Adipocyte (in vitro differentiated cells): ENCODE data around the gene AVEN.
"Not testable (repeated sequence)": the region's sequence is repeated elsewhere in the genome, so short reads cannot be mapped to it uniquely, and the experiment has no call there.

ENCODE experiments used
- DNase-seq: peaks from one replicate; pipeline ENCODE4 v3.0.0-alpha.2; 2015; ENCODE audit warnings: low read depth
- H3K27me3 ChIP-seq: replicated peaks from 2 replicates; pipeline ENCODE4 v1.7.0; 2013; ENCODE audit warnings: mild to moderate bottlenecking, low read length, moderate library complexity; ENCODE audit not compliant: control insufficient read depth, insufficient read depth
- H3K36me3 ChIP-seq: 2 replicates; pipeline ENCODE4 v1.7.0; 2013; ENCODE audit warnings: low read length, mild to moderate bottlenecking, moderate library complexity; ENCODE audit not compliant: control insufficient read depth, insufficient read depth, severe bottlenecking
- H3K4me1 ChIP-seq: 2 replicates; pipeline ENCODE4 v1.7.0; 2013; ENCODE audit warnings: mild to moderate bottlenecking, low read length, moderate library complexity; ENCODE audit not compliant: control insufficient read depth, insufficient read depth
- H3K4me3 ChIP-seq: 2 replicates; pipeline ENCODE4 v1.7.0; 2013; ENCODE audit warnings: mild to moderate bottlenecking, low read length, moderate library complexity
- H3K9ac ChIP-seq: 2 replicates; pipeline ENCODE4 v1.7.0; 2013; ENCODE audit warnings: mild to moderate bottlenecking, low read length, moderate library complexity
- H3K9me3 ChIP-seq: 2 replicates; pipeline ENCODE4 v1.7.0; 2013; ENCODE audit warnings: mild to moderate bottlenecking, low read length, moderate library complexity; ENCODE audit not compliant: control insufficient read depth

AVEN gene

DNA sequence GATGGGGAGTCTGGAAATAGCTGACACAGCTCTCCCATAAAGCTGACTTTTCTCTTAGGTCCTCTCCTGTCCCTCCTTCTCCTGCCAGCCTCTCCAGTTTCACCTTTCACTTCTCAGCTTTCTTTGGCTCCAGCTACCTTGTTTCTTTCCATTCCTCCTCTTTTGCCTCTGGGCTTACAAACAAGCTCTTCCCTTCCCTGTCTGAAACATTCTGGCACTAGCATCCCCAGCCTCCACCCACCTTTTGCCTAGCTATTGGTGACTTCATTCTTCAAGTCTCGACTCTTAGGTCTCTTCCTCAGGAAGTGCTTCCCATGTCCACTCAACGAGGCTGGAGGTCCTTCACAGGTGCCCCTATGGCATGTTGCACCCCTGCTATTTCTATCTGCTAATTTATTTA lies 20.5 kb upstream of the AVEN start:
- H3K4me3 ChIP-seq: no peak overlapping the region
- no peak overlapping the region for H3K9ac ChIP-seq

DNA sequence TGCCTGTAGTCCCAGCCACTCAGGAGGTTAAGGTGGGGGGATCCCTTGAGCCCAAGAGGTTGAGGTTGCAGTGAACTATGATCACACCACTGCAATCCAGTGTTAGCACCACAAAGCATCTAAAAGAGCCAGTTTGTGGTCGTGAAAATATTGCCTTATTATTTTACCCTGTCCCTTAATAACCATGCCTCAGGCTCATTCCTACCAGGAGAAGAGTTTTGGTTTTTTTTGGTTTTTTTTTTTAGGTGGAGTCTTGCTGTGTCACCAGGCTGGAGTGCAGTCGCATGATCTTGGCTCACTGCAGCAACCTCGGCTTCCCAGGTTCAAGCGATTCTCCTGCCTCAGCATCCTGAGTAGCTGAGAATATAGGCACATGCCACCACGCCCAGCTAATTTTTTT lies 17.9 kb upstream of the AVEN start:
- Histone ChIP-seq H3K27me3 (no peaks in the 10 kb centered on the region), H3K9ac (peak overlapping the region; percentile 83), H3K36me3 (no peaks in the 10 kb centered on the region), H3K4me1 (peaks cover 13% of the 10 kb centered on the region), H3K9me3 (no peaks in the 10 kb centered on the region), H3K4me3 (peak overlapping the region; percentile 36)
- DNase-seq: no peak

More for the DNA sequence above, 20.5 kb upstream of the AVEN start:
- no peak for DNase-seq
- no peaks in the 10 kb centered on the region for H3K9me3 ChIP-seq
- no peaks in the 10 kb centered on the region for H3K27me3 ChIP-seq
- H3K36me3 ChIP-seq: no peaks in the 10 kb centered on the region
- H3K4me1 ChIP-seq: peaks cover 13% of the 10 kb centered on the region

- Histone ChIP-seq H3K4me3 (peak overlapping the region; percentile 52), H3K9me3 (peaks cover 8% of the 10 kb centered on the region), H3K9ac (peak overlapping the region; percentile 83), H3K36me3 (no peaks in the 10 kb centered on the region), H3K4me1 (peaks cover 13% of the 10 kb centered on the region), H3K27me3 (no peaks in the 10 kb centered on the region)
- peak; percentile 80 for DNase-seq
Measured at GRCh38 chr15:34055868-34056595, 17.0 kb upstream of the AVEN start.

DNA sequence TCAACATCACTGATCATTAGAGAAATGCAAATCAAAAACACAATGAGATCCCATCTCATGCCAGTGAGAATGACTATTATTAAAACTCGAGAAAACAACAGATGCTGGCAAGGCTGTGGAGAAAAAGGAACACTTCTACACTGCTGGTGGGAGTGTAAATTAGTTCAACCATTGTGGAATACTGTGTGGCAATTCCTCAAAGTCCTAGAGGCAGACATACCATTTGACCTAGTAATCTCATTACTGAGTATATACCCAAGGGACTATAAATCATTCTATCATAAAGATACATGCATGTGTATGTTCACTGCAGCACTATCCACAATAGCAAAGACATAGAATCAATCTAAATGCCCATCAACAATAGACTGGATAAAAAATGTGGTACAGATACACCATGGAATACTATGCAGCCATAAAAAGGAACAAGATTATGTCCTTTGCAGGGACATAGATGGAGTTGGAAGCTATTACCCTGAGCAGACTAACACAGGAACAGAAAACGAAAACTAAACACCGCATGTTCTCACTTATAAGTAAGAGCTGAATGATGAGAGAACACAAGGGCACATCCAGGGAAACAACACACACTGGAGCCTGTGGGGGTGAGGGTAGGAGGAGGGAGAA lies 15.2 kb upstream of the AVEN start:
- H3K4me3 ChIP-seq: no peak overlapping the region
- no peak for DNase-seq
- peaks cover 18% of the 10 kb centered on the region for H3K9me3 ChIP-seq
- H3K36me3 ChIP-seq: no peaks in the 10 kb centered on the region
- H3K9ac ChIP-seq: no peak overlapping the region
- no peaks in the 10 kb centered on the region for H3K27me3 ChIP-seq
- peaks cover 16% of the 10 kb centered on the region for H3K4me1 ChIP-seq

DNA sequence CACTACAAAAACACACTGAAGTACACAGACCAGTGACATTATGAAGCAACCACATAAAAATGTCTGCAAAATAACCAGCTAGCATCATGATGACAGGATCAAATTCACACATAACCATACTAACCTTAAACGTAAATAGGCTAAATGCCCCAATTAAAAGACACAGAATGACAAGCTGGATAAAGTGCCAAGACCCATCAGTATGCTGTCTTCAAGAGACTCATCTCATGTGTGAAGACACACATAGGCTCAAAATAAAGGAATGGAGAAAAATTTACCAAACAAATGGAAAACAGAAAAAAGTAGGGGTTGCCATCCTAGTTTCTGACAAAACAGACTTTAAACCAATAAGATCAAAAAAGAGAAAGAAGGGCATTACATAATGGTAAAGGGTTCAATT lies 11.4 kb upstream of the AVEN start:
- not testable (repeated sequence) for H3K4me3 ChIP-seq, H3K27me3 ChIP-seq, H3K36me3 ChIP-seq, DNase-seq, H3K9ac ChIP-seq
- peaks cover 17% of the 10 kb centered on the region for H3K4me1 ChIP-seq
- peaks cover 18% of the 10 kb centered on the region for H3K9me3 ChIP-seq

DNA sequence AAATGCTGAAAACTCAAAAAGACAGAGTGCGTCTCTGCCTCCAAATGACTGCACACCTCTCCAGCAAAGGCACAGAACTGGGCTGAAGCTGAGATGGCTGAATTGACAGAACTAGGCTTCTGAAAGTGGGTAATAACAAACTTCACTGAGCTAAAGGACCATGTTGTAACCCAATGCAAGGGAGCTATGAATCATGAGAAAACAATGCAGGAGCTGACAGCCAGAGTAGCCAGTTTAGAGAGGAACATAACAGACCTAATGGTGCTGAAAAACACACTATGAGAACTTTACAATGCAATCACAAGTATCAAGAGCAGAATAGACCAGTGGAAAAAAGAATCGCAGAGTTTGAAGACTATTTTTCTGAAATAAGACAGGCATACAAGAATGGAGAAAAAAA lies 10.1 kb upstream of the AVEN start:
- no peaks in the 10 kb centered on the region for H3K27me3 ChIP-seq
- H3K9ac ChIP-seq: peak overlapping the region; percentile 3
- H3K4me3 ChIP-seq: no peak overlapping the region
- peaks cover 18% of the 10 kb centered on the region for H3K9me3 ChIP-seq
- peak; percentile 58 for DNase-seq
- H3K4me1 ChIP-seq: peaks cover 17% of the 10 kb centered on the region
- H3K36me3 ChIP-seq: no peaks in the 10 kb centered on the region

DNA sequence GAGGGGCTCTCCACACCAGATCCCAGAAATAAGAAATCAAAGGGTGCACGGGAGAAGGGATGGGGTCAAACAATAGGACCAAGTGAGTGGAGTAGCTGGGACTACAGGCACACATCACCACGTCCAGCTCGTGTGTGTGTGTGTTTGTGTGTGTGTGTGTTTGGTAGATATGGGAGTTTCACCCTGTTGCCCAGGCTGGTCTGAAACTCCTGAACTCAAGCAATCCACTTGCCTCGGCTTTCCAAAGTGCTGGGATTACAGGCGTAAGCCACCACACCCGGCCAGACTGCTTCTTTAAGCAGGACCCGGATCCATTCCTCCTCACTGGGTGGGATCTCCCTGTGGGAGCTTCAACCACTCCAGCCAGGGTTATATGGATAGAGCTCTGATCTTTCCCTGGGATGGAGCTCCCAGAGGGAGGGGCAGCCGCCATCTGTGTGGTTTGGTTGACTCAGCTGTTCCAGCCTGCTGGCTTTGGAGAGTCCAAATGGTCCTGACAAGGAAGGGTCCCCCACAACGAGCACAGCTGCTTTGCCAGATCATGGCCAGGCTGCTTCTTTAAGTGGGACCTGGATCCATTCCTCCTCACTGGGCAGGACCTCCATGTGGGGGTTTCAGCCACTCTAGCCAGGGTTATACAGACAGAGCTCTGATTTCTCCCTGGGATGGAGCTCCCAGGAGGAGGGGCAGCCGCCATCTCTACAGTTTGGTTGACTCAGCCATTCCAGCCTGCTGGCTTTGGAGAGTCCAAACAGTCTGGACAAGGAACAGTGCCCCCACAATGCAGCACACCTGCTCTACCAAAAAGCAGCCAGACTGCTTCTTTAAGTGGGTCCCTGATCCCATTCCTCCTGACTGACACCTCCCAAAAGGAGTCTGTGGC lies 9.1 kb upstream of the AVEN start:
- H3K9me3 ChIP-seq: peaks cover 18% of the 10 kb centered on the region
- no peak overlapping the region for H3K4me3 ChIP-seq
- no peak for DNase-seq

GRCh38 chr15:34046471-34047145 lies 7.6 kb upstream of the AVEN start:
- Histone ChIP-seq H3K4me1 (peaks cover 26% of the 10 kb centered on the region), H3K27me3 (no peaks in the 10 kb centered on the region), H3K4me3 (no peak overlapping the region), H3K36me3 (no peaks in the 10 kb centered on the region), H3K9ac (no peak overlapping the region), H3K9me3 (peaks cover 16% of the 10 kb centered on the region)
- DNase-seq: no peak

More for the DNA sequence above, 9.1 kb upstream of the AVEN start:
- no peaks in the 10 kb centered on the region for H3K36me3 ChIP-seq
- no peak overlapping the region for H3K9ac ChIP-seq
- peaks cover 26% of the 10 kb centered on the region for H3K4me1 ChIP-seq
- H3K27me3 ChIP-seq: no peaks in the 10 kb centered on the region

- H3K4me1 ChIP-seq: peaks cover 25% of the 10 kb centered on the region
- DNase-seq: no peak
- no peaks in the 10 kb centered on the region for H3K27me3 ChIP-seq
- no peaks in the 10 kb centered on the region for H3K9me3 ChIP-seq
- no peak overlapping the region for H3K9ac ChIP-seq
- no peaks in the 10 kb centered on the region for H3K36me3 ChIP-seq
- no peak overlapping the region for H3K4me3 ChIP-seq
Measured at GRCh38 chr15:34043813-34044212, 4.8 kb upstream of the AVEN start.

DNA sequence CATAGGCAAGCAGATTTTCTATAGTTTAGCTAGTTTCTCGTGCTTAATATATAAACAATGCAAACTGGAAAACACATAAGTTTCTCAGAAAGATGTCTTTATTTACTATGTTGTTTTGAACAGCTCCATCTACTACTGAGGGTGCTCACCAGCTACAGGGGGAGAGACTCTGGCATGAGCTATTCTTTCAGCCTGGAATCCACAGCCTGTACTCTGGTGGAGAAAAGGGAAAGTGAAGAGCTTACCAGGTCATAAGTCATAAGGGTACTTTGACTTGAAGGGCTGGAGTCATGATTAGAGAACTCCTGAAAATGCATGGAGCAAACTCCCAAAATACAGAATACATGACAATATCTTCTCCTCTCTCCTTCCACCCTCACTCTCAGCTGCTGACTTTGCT lies 4.4 kb upstream of the AVEN start:
- no peak overlapping the region for H3K4me3 ChIP-seq
- H3K9ac ChIP-seq: no peak overlapping the region
- DNase-seq: no peak
- H3K9me3 ChIP-seq: no peaks in the 10 kb centered on the region
- H3K27me3 ChIP-seq: no peaks in the 10 kb centered on the region
- H3K36me3 ChIP-seq: no peaks in the 10 kb centered on the region
- peaks cover 21% of the 10 kb centered on the region for H3K4me1 ChIP-seq

- peak overlapping the region; percentile 95 for H3K4me3 ChIP-seq
- no peaks in the 10 kb centered on the region for H3K9me3 ChIP-seq
- DNase-seq: no peak
- no peaks in the 10 kb centered on the region for H3K27me3 ChIP-seq
- peak overlapping the region; percentile 98 for H3K9ac ChIP-seq
- no peaks in the 10 kb centered on the region for H3K36me3 ChIP-seq
- peaks cover 25% of the 10 kb centered on the region for H3K4me1 ChIP-seq
Measured at GRCh38 chr15:34039790-34040113, 748 bp upstream of the AVEN start.
